ENCODE data around the gene LIN7C.

GRCh38 chr11:27507557-27508322, 1.2 kb upstream of the LIN7C start:
- TF ChIP-seq, protein P1, sequence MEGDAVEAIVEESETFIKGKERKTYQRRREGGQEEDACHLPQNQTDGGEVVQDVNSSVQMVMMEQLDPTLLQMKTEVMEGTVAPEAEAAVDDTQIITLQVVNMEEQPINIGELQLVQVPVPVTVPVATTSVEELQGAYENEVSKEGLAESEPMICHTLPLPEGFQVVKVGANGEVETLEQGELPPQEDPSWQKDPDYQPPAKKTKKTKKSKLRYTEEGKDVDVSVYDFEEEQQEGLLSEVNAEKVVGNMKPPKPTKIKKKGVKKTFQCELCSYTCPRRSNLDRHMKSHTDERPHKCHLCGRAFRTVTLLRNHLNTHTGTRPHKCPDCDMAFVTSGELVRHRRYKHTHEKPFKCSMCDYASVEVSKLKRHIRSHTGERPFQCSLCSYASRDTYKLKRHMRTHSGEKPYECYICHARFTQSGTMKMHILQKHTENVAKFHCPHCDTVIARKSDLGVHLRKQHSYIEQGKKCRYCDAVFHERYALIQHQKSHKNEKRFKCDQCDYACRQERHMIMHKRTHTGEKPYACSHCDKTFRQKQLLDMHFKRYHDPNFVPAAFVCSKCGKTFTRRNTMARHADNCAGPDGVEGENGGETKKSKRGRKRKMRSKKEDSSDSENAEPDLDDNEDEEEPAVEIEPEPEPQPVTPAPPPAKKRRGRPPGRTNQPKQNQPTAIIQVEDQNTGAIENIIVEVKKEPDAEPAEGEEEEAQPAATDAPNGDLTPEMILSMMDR (conservative IDR thresholded peaks at IDR 0.05; ENCODE audit: low read depth, low read length) = no peak
- no peak for TF ChIP-seq EZH2 (IDR thresholded peaks at IDR 0.05; ENCODE audit: borderline replicate concordance, low read depth, low read length, poor library complexity, severe bottlenecking)

Data from A673 (cell line).